Measurements from ENCODE around the gene FBXO31.

FBXO31 gene

GRCh38 chr16:87322833-87323726, 60.5 kb downstream of the FBXO31 start:
- H3K9me3 ChIP-seq (ENCODE audit: insufficient read depth, low read depth, low read length): no peaks in the 10 kb centered on the region
- H3K9ac ChIP-seq (ENCODE audit: low read depth, low read length): no peak overlapping the region
- H3K4me3 ChIP-seq (ENCODE audit: low read length): no peak overlapping the region
- 96% methylated on average over 35 of the region's 35 CpGs for WGBS
- H3K36me3 ChIP-seq (ENCODE audit: insufficient read depth, low read length): no peaks in the 10 kb centered on the region; the same call in 1 of the 2 replicates
- H3K4me1 ChIP-seq (ENCODE audit: insufficient read depth, low read length): 0 out of 2 replicates have a peak, but pooled peaks cover 4% of the 10 kb centered on the region
- no peaks in the 10 kb centered on the region for H3K27me3 ChIP-seq (ENCODE audit: insufficient read depth, low read length)
- H3K27ac ChIP-seq (ENCODE audit: low read depth, low read length): no peak overlapping the region

- no peak overlapping the region for H3K27ac ChIP-seq (ENCODE audit: low read depth, low read length)
- H3K36me3 ChIP-seq (ENCODE audit: insufficient read depth, low read length): no peaks in the 10 kb centered on the region; the same call in 1 of the 2 replicates
- H3K4me1 ChIP-seq (ENCODE audit: insufficient read depth, low read length): 0 out of 2 replicates have a peak, but pooled peaks cover 4% of the 10 kb centered on the region
- WGBS: 91% methylated on average over 9 of the region's 9 CpGs
- H3K4me3 ChIP-seq (ENCODE audit: low read length): no peak overlapping the region
- no peaks in the 10 kb centered on the region for H3K27me3 ChIP-seq (ENCODE audit: insufficient read depth, low read length)
- no peaks in the 10 kb centered on the region for H3K9me3 ChIP-seq (ENCODE audit: insufficient read depth, low read depth, low read length)
- no peak overlapping the region for H3K9ac ChIP-seq (ENCODE audit: low read depth, low read length)
These were observed 61.2 kb downstream of the FBXO31 start for GRCh38 chr16:87322360-87322759.

- Histone ChIP-seq H3K36me3 (ENCODE audit: insufficient read depth, low read length) (no peaks in the 10 kb centered on the region; the same call in 1 of the 2 replicates), H3K27me3 (ENCODE audit: insufficient read depth, low read length) (no peaks in the 10 kb centered on the region)
- WGBS: 88% methylated on average over 20 of the region's 20 CpGs
These were observed 62.1 kb downstream of the FBXO31 start for GRCh38 chr16:87321336-87322107.

GRCh38 chr16:87320510-87321227, 62.9 kb downstream of the FBXO31 start:
- H3K4me3 ChIP-seq (ENCODE audit: low read length): no peak overlapping the region
- no peak overlapping the region for H3K27ac ChIP-seq (ENCODE audit: low read depth, low read length)
- no peaks in the 10 kb centered on the region for H3K27me3 ChIP-seq (ENCODE audit: insufficient read depth, low read length)
- H3K36me3 ChIP-seq (ENCODE audit: insufficient read depth, low read length): no peaks in the 10 kb centered on the region; the same call in 1 of the 2 replicates
- H3K4me1 ChIP-seq (ENCODE audit: insufficient read depth, low read length): 0 out of 2 replicates have a peak, but pooled peaks cover 4% of the 10 kb centered on the region
- H3K9ac ChIP-seq (ENCODE audit: low read depth, low read length): no peak overlapping the region
- 94% methylated on average over 12 of the region's 12 CpGs for WGBS
- H3K9me3 ChIP-seq (ENCODE audit: insufficient read depth, low read depth, low read length): no peaks in the 10 kb centered on the region

More at GRCh38 chr16:87321336-87322107, 62.1 kb downstream of the FBXO31 start:
- no peak overlapping the region for H3K27ac ChIP-seq (ENCODE audit: low read depth, low read length)
- no peaks in the 10 kb centered on the region for H3K9me3 ChIP-seq (ENCODE audit: insufficient read depth, low read depth, low read length)
- no peak overlapping the region for H3K4me3 ChIP-seq (ENCODE audit: low read length)
- H3K4me1 ChIP-seq (ENCODE audit: insufficient read depth, low read length): 0 out of 2 replicates have a peak, but pooled peaks cover 4% of the 10 kb centered on the region
- no peak overlapping the region for H3K9ac ChIP-seq (ENCODE audit: low read depth, low read length)

GRCh38 chr16:87319997-87320491, 63.5 kb downstream of the FBXO31 start:
- Histone ChIP-seq H3K4me3 (ENCODE audit: low read length) (no peak overlapping the region), H3K9me3 (ENCODE audit: insufficient read depth, low read depth, low read length) (no peaks in the 10 kb centered on the region), H3K27me3 (ENCODE audit: insufficient read depth, low read length) (no peaks in the 10 kb centered on the region), H3K36me3 (ENCODE audit: insufficient read depth, low read length) (no peaks in the 10 kb centered on the region; the same call in 1 of the 2 replicates), H3K27ac (ENCODE audit: low read depth, low read length) (no peak overlapping the region), H3K4me1 (ENCODE audit: insufficient read depth, low read length) (0 out of 2 replicates have a peak, but pooled peaks cover 4% of the 10 kb centered on the region), H3K9ac (ENCODE audit: low read depth, low read length) (no peak overlapping the region)
- WGBS: 93% methylated on average over 7 of the region's 7 CpGs

- Histone ChIP-seq H3K9ac (ENCODE audit: low read depth, low read length) (no peak overlapping the region), H3K9me3 (ENCODE audit: insufficient read depth, low read depth, low read length) (no peaks in the 10 kb centered on the region), H3K27ac (ENCODE audit: low read depth, low read length) (no peak overlapping the region), H3K27me3 (ENCODE audit: insufficient read depth, low read length) (no peaks in the 10 kb centered on the region), H3K4me3 (ENCODE audit: low read length) (peak overlapping the region; percentile 84; the same call in 1 of the 2 replicates), H3K36me3 (ENCODE audit: insufficient read depth, low read length) (no peaks in the 10 kb centered on the region; the same call in 1 of the 2 replicates), H3K4me1 (ENCODE audit: insufficient read depth, low read length) (0 out of 2 replicates have a peak, but pooled peaks cover 4% of the 10 kb centered on the region)
These were observed 64.6 kb downstream of the FBXO31 start for GRCh38 chr16:87319011-87319410.

GRCh38 chr16:87317750-87318644, 65.6 kb downstream of the FBXO31 start:
- peak overlapping the region; percentile 97 for H3K9ac ChIP-seq (ENCODE audit: low read depth, low read length)

GRCh38 chr16:87316923-87317749, 66.4 kb downstream of the FBXO31 start, which contains the start of gene C16orf95:
C16orf95 (minus strand) TSS chr16:87317392; CDS start chr16:87317242, 150 bp downstream.
- Histone ChIP-seq H3K27ac (ENCODE audit: low read depth, low read length) (peak within 1 kb of the TSS; percentile 93), H3K9me3 (ENCODE audit: insufficient read depth, low read depth, low read length) (no peaks in the 10 kb centered on the region)
- 1% methylated on average over 64 of the region's 64 CpGs for WGBS

More at GRCh38 chr16:87317750-87318644, 65.6 kb downstream of the FBXO31 start:
- Histone ChIP-seq H3K27ac (ENCODE audit: low read depth, low read length) (peak overlapping the region; percentile 93), H3K4me3 (ENCODE audit: low read length) (peak overlapping the region; percentile 84), H3K9me3 (ENCODE audit: insufficient read depth, low read depth, low read length) (no peaks in the 10 kb centered on the region), H3K4me1 (ENCODE audit: insufficient read depth, low read length) (0 out of 2 replicates have a peak, but pooled peaks cover 4% of the 10 kb centered on the region), H3K36me3 (ENCODE audit: insufficient read depth, low read length) (no peaks in the 10 kb centered on the region; the same call in 1 of the 2 replicates), H3K27me3 (ENCODE audit: insufficient read depth, low read length) (no peaks in the 10 kb centered on the region)
- WGBS: 16% methylated on average over 24 of the region's 28 CpGs

GRCh38 chr16:87316450-87316922, 67.1 kb downstream of the FBXO31 start:
- H3K9ac ChIP-seq (ENCODE audit: low read depth, low read length): no peak overlapping the region
- no peaks in the 10 kb centered on the region; the same call in 1 of the 2 replicates for H3K36me3 ChIP-seq (ENCODE audit: insufficient read depth, low read length)
- H3K27ac ChIP-seq (ENCODE audit: low read depth, low read length): no peak overlapping the region
- no peaks in the 10 kb centered on the region for H3K9me3 ChIP-seq (ENCODE audit: insufficient read depth, low read depth, low read length)
- 0 out of 2 replicates have a peak, but pooled peaks cover 4% of the 10 kb centered on the region for H3K4me1 ChIP-seq (ENCODE audit: insufficient read depth, low read length)
- 93% methylated on average over 3 of the region's 4 CpGs for WGBS
- H3K27me3 ChIP-seq (ENCODE audit: insufficient read depth, low read length): no peaks in the 10 kb centered on the region
- H3K4me3 ChIP-seq (ENCODE audit: low read length): peak overlapping the region; percentile 84

More at GRCh38 chr16:87316923-87317749, 66.4 kb downstream of the FBXO31 start, which contains the start of gene C16orf95:
- H3K36me3 ChIP-seq (ENCODE audit: insufficient read depth, low read length): no peaks in the 10 kb centered on the region; the same call in 1 of the 2 replicates
- peak within 1 kb of the TSS; percentile 97 for H3K9ac ChIP-seq (ENCODE audit: low read depth, low read length)
- H3K4me1 ChIP-seq (ENCODE audit: insufficient read depth, low read length): 0 out of 2 replicates have a peak, but pooled peaks cover 4% of the 10 kb centered on the region
- H3K27me3 ChIP-seq (ENCODE audit: insufficient read depth, low read length): no peaks in the 10 kb centered on the region
- peak within 1 kb of the TSS; percentile 84 for H3K4me3 ChIP-seq (ENCODE audit: low read length)

Data from HUES64 (cell line).